Left renal pelvis (tissue), 4 donors: ENCODE measurements around the gene MDGA2. TPM values are rescaled to one million over a fixed set of nuclear protein-coding genes. Genes with fewer than 3 reads are reported as not detected.

Experiments
- DNase-seq, 4 donors: peaks; one replicate each; pipeline ENCODE4 v3.0.0-alpha.2; 2013; ENCODE audit warnings: low read depth in 4 of 4, low spot score in 3 of 4
- polyA plus RNA-seq, 4 donors: library from polyadenylated mRNA; unstranded; fragments of 120-200 nt; gene quantifications; one replicate each; pipeline ENCODE4 v1.2.1, GENCODE V29; 2013; ENCODE audit not compliant: insufficient read length in 4 of 4

MDGA2 gene
- polyA plus RNA-seq, 4 donors: 1.6 to 2.9 (median 2.1) TPM

- DNase-seq: no peak
Observed at GRCh38 chr14:47509957-47510356, 165.4 kb downstream of the MDGA2 start.

DNA sequence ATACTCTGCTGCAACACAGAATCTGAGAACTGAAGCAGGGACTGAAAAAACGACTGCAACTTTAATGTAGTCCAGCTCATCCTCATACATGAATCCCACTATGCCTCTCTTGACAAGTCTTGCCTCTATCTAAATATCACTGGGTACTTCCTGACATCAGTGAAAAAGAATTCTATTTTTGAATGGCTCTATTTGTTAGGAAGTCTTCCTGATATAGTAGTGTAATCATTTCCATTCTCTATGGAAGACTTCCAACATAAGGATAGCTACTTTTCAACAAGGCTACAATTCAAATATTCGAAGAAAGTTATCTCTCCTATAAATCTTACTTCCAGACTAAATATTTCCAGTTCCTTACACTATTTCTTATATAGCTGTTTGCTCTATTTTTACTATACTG, 167.5 kb downstream of the MDGA2 start:
- no peak for DNase-seq

GRCh38 chr14:47500369-47500768, 175.0 kb downstream of the MDGA2 start:
- DNase-seq: no peak

DNA sequence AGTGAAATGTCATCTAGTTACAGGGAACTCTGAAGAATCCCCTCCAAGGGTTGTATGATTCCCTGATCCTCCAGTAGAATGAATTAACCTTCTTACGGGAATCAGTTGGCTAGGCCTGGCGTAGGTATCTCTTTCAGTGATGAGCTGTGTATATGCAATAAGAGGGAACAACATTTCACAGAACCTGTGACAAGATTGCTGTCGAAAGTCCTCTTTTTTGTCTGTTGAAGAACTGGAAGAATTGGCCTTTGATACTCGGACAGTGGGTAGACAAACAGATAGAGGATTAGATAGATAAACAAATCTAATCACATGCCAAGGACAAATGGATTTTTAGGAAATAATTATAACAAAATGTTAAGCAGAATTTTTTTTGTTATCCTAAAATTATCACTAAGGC, 184.6 kb downstream of the MDGA2 start:
- no peak for DNase-seq

DNA sequence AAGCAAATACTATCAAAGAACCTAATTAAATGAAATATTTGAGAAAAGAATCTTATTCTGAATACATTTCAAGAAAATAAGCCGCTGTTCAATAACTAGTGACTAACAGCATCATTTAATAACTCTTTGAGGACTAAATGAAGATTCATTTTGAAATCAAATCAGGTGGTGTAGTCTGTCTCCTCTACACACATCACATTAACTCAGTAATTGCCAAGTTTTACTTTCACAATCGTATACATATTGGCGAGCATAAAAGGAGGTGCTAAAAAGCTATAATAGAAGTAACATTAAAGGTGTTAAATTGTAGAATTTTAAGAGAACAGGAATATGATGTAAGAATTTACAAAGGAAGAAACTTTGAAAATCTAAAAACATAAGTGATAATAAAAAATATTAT, 185.1 kb downstream of the MDGA2 start:
- no peak for DNase-seq

- no peak for DNase-seq
Observed at GRCh38 chr14:47485421-47485820, 190.0 kb downstream of the MDGA2 start.

DNA sequence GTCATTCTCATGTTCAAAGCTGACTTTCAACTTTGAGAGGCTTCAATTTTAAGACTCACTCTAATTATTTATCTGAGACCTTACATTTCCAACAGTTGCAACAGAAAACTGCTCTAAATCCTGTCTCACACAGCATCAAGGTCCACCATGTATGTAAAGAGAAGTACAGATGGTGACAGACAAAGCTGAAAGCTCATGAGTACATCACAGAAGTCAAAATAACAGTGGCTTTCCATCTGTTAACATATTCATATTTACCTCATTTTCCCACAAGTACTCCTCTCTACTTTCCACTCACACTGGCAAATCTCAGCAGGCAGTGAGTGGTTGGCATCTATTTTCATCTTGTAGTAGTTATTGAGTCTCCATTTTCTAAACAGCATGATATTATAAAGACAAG, 192.0 kb downstream of the MDGA2 start:
- DNase-seq: no peak

DNA sequence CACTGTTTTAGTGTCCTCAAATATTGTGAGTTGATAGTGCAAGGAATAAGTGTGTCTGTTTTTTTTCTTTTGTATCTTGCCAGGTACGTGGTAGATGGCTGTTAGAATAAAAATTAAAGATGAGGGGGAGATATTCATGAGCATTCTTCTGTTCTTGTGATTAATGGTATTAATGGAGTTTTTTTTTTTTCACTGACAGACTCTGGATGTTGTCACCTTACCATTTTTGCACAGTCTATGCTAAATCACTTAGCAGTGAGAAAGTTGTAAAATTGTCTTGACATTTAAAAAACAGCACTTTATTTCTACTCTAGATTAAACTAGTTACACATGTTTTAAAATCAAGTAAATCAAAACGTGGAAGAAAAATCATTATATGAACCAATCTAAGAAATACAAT, 204.3 kb downstream of the MDGA2 start:
- DNase-seq: no peak

DNA sequence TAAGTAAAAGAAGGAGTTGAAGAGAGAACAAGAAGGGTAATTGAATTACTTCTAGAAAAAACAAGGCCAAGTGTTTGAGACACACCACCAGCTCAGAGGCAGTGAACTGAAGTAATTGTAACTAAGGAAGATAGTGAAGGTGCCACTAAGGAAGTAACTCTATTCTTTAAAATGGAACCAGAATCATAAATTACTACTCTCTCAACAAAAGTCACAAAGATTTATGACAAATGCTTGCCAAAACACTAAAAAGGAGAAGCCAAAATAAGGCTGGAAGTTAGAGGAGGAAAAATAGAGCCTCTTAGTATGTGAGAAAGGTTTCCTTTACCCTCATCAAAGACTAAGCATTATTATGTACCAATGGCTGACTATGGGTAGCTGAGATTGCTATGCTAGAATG, 208.5 kb downstream of the MDGA2 start:
- DNase-seq: no peak

DNA sequence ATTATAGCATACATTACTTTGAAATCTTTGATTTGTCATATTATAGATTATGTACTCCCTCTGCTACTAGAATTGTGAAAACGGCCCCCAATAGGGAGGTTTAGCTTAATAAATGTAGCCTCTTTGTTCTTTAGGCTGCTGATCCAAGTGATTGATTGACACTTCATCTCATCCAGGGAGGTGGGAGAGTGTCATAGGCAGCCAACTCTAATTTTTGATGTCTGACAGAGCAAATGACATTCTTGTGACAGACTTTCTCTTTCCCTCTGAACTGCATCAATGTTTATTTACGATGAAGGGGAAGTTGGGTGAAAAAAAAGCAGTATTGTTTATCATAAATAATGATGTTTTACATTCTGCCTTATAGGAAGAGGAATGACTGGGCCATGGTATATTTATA, 221.4 kb downstream of the MDGA2 start:
- no peak for DNase-seq

GRCh38 chr14:47447076-47447475, 228.3 kb downstream of the MDGA2 start:
- no peak for DNase-seq

DNA sequence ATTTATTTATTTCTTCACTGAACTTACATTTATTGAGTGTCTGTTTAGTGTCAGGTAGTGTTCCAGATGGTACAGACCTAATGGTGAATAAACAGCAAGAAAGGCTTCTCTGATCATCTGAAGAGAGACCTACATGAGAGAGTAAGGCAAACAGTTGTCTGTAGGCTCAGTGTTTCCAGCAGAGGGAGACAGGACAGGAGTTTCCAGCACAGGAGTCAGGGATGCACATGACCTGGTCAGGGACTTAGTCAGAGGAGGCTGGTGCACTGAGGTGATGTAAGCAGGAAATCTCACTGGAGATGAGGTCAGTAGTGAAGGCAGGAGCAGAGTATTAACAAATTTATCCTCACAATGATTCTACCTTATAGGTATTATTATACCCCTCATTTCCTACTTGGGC, 233.2 kb downstream of the MDGA2 start:
- no peak for DNase-seq

- no peak for DNase-seq
Observed at GRCh38 chr14:47439953-47440352, 235.5 kb downstream of the MDGA2 start.

- no peak for DNase-seq
Observed at GRCh38 chr14:47438650-47439140, 236.7 kb downstream of the MDGA2 start.

GRCh38 chr14:47435331-47435965, 240.0 kb downstream of the MDGA2 start:
- DNase-seq: no peak

- no peak for DNase-seq
Observed at GRCh38 chr14:47427629-47428028, 247.8 kb downstream of the MDGA2 start.

- no peak for DNase-seq
Observed at GRCh38 chr14:47425302-47425701, 250.1 kb downstream of the MDGA2 start.

- no peak for DNase-seq
Observed at GRCh38 chr14:47422191-47422590, 253.2 kb downstream of the MDGA2 start.

DNA sequence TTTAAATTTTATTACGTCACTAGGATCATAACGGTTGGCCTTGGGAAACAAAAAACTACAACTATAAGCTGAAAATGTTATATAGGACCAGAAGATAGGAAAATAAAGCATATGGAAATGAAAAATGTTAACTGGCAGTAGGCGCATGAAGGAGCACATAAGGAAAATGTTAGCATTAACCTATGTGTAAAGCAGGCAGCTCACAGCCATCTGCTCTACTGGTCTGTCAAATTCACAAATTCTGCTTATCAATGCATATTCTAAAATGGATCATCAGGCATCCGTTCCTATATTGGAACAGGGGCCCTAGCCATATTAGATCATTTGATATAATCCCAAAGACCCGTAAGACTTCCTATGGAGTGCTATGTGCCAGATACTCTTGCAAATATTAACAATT, 263.9 kb downstream of the MDGA2 start:
- no peak for DNase-seq

- DNase-seq: peak; percentile 25 to 53 (median 47)
Observed at GRCh38 chr14:47392326-47392725, 283.1 kb downstream of the MDGA2 start.

- no peak for DNase-seq
Observed at GRCh38 chr14:47390831-47391504, 284.4 kb downstream of the MDGA2 start.

DNA sequence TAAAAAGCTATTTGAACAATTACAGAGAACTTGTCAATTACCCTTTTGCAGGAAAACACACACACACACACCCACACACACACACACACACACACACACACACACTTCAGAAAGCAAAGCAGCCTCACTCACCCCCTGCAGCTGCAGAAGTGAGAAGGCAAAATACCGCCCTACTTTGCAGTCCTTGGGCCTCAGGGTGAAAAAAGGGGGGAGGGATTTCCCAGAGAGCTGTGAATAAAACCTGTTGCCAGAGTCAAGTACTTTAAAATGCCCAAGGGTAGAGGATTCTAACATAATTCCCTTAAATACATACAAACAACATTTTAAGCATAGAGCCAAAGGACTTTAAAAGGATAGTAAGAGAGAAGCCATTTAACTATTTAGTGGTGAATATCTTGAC, 285.9 kb downstream of the MDGA2 start:
- no peak for DNase-seq
